ENCODE results near the gene EFL1. TPM values are rescaled to one million over a fixed set of nuclear protein-coding genes. Genes with fewer than 3 reads are reported as not detected.
"Not testable (repeated sequence)": the region's sequence is repeated elsewhere in the genome, so short reads cannot be mapped to it uniquely, and the experiment has no call there.

EFL1 gene
- total and polyA plus RNA-seq, 10 of the 15 experiments (the other 5 are each of a cell fraction or from before 2014, with no cell fraction given), result 6.2 to 42.3 (median 24.7) TPM

- no peak for TF ChIP-seq NR2C2 (IDR thresholded peaks at IDR 0.05; ENCODE audit: borderline replicate concordance, control insufficient read depth, insufficient read length, low read depth)
- TF ChIP-seq, protein P1, sequence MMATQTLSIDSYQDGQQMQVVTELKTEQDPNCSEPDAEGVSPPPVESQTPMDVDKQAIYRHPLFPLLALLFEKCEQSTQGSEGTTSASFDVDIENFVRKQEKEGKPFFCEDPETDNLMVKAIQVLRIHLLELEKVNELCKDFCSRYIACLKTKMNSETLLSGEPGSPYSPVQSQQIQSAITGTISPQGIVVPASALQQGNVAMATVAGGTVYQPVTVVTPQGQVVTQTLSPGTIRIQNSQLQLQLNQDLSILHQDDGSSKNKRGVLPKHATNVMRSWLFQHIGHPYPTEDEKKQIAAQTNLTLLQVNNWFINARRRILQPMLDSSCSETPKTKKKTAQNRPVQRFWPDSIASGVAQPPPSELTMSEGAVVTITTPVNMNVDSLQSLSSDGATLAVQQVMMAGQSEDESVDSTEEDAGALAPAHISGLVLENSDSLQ (IDR thresholded peaks at IDR 0.05), result no peak
Observed at GRCh38 chr15:82275410-82275809, 12.9 kb upstream of the EFL1 start (continued).

DNA sequence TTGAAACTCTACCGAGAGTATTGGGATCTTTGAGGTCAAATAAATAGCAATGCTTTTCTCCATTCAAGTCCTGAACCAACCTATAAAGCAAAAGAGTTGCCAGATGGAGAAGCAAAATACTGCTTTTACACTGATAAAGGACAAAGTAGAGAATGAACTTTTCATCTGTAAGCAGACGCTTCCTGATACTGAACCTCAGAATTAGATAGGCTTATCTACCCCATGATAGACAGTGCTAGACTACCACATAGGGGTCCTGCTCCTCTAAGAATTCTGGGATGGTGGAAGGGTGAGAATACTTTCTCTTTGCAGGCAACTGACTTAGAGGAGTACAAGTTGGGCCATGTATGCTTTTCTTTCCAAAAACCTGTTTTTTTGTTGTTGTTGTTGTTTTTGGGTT, 9.6 kb upstream of the EFL1 start:
- no peak overlapping the region for H3K4me3 ChIP-seq
- H3K27ac ChIP-seq (ENCODE audit: control insufficient read depth, insufficient read depth), result no peak overlapping the region
- no peaks in the 10 kb centered on the region for H3K27me3 ChIP-seq (replicated peaks in 1 of 2; ENCODE audit: control insufficient read depth in 2 of 2, insufficient read depth in 2 of 2, low read length in 1 of 2)
- TF ChIP-seq IKZF1 (conservative IDR thresholded peaks at IDR 0.05) (no peak), SPI1 (IDR thresholded peaks at IDR 0.05; ENCODE audit: borderline replicate concordance, insufficient read depth, low read depth, low read length) (no peak), SMAD1 (IDR thresholded peaks at IDR 0.05; ENCODE audit: low read depth, partially characterized antibody) (no peak), STAT3 (IDR thresholded peaks at IDR 0.05; ENCODE audit: low read depth, low read length) (no peak), EP300 (IDR thresholded peaks at IDR 0.05; ENCODE audit: borderline replicate concordance in 1 of 2, control insufficient read depth in 1 of 2, low read depth in 2 of 2, low read length in 2 of 2) (no peak), MXI1 (IDR thresholded peaks at IDR 0.05; ENCODE audit: low read depth, low read length) (no peak), KDM1A (IDR thresholded peaks at IDR 0.05; ENCODE audit: borderline replicate concordance) (no peak), NFIC (IDR thresholded peaks at IDR 0.05; ENCODE audit: low read depth, low read length) (no peak)
- no peaks in the 10 kb centered on the region for H3K79me2 ChIP-seq (ENCODE audit: control insufficient read depth, insufficient read depth, low read length)
- no peak for FAIRE-seq
- H3K9ac ChIP-seq (ENCODE audit: control insufficient read depth, insufficient read depth, low read length), result no peak overlapping the region
- no peak overlapping the region for H3K4me2 ChIP-seq (ENCODE audit: control insufficient read depth, insufficient read depth)
- intact Hi-C loops (cut with micrococcal nuclease; ENCODE audit: unreplicated experiment) (no loop called here), in situ Hi-C loops (cut with MboI) (no loop called here)
- no peak for ATAC-seq
- no peak for DNase-seq (ENCODE audit: low read depth, low spot score)
- ChIA-PET POLR2A (no interaction called here), CTCF (interaction anchor here (0.7 kb wide), 1 partner anchor 9 kb away, joined by 3 read pairs; no protein-coding TSS in a partner anchor), SMC1A (ENCODE audit: uncharacterized antibody, unreplicated experiment) (no interaction called here), RAD21 (ENCODE audit: unreplicated experiment) (no interaction called here)
- no peak overlapping the region for H2AFZ ChIP-seq (ENCODE audit: control insufficient read depth, low read depth, low read length)
- H3K36me3 ChIP-seq (ENCODE audit: control insufficient read depth in 2 of 2, insufficient read depth in 2 of 2, low read length in 1 of 2), result no peaks in the 10 kb centered on the region
- no peaks in the 10 kb centered on the region for H4K20me1 ChIP-seq (ENCODE audit: control insufficient read depth, insufficient read depth)
- WGBS (ENCODE audit: insufficient coverage, insufficient replicate concordance, low lambda C conversion rate, missing lambda C conversion rate), result 74% methylated on average over 2 of the region's 2 CpGs
- peaks cover 2% of the 10 kb centered on the region; the same call in 1 of the 2 replicates for H3K4me1 ChIP-seq (ENCODE audit: control insufficient read depth, insufficient read depth, low read length)
- no TSS peak for BruUV-seq (replicated peaks)
- peaks cover 2% of the 10 kb centered on the region; the same call in 1 of the 3 replicates for H3K9me3 ChIP-seq (replicated peaks; ENCODE audit: control insufficient read depth, insufficient read depth, low read length)

DNA sequence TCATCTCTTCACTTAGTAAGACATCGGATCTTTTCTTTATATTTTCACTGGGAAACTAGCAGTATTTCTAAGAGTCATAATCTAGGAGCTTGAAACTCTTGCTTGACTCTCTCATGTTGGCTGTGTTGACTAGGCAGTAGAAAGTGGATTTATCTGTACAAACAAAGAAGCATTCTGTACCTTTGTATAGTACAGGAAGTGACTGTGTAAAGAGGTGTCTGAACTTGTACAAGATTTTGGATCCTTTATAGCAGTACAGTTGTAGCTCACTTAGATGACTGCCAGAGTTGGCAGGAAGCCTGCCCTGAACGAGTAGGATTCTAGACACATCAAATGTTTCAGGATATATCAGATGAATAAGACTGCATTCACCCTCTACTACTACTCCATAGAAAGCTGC, 5.9 kb upstream of the EFL1 start:
- H3K9ac ChIP-seq (ENCODE audit: control insufficient read depth, insufficient read depth, low read length); H3K4me1 ChIP-seq (ENCODE audit: control insufficient read depth, insufficient read depth, low read length); H3K27me3 ChIP-seq (replicated peaks in 1 of 2; ENCODE audit: control insufficient read depth in 2 of 2, insufficient read depth in 2 of 2, low read length in 1 of 2); H3K27ac ChIP-seq (ENCODE audit: control insufficient read depth, insufficient read depth); H3K4me3 ChIP-seq; in situ Hi-C loops (cut with MboI); H3K4me2 ChIP-seq (ENCODE audit: control insufficient read depth, insufficient read depth); DNase-seq (ENCODE audit: low read depth, low spot score); H2AFZ ChIP-seq (ENCODE audit: control insufficient read depth, low read depth, low read length); POLR2A ChIA-PET; BruUV-seq (replicated peaks); H3K79me2 ChIP-seq (ENCODE audit: control insufficient read depth, insufficient read depth, low read length); H3K9me3 ChIP-seq (replicated peaks; ENCODE audit: control insufficient read depth, insufficient read depth, low read length); H4K20me1 ChIP-seq (ENCODE audit: control insufficient read depth, insufficient read depth); intact Hi-C loops (cut with micrococcal nuclease; ENCODE audit: unreplicated experiment); H3K36me3 ChIP-seq (ENCODE audit: control insufficient read depth in 2 of 2, insufficient read depth in 2 of 2, low read length in 1 of 2): not testable (repeated sequence)
- CTCF ChIA-PET, result interaction anchor here (0.7 to 1.2 kb wide), 2 partner anchors 12 to 52 kb away, joined by 3 to 6 read pairs; no protein-coding TSS in a partner anchor
- ATAC-seq (peak; percentile 37; the same call in 2 of the 3 replicates), FAIRE-seq (peak; percentile 47)
- WGBS (ENCODE audit: insufficient coverage, insufficient replicate concordance, low lambda C conversion rate, missing lambda C conversion rate), result 15% methylated on average over 2 of the region's 2 CpGs
- RAD21 ChIA-PET (ENCODE audit: unreplicated experiment), result interaction anchor here (0.6 kb wide), 1 partner anchor 9 kb away, joined by 3 read pairs; no protein-coding TSS in a partner anchor
- SMC1A ChIA-PET (ENCODE audit: uncharacterized antibody, unreplicated experiment), result interaction anchor here (1.5 kb wide), 1 partner anchor 18 kb away, joined by 5 read pairs; no protein-coding TSS in a partner anchor

All from GM12878 (cell line).